Measurements from ENCODE around the gene RBP3.

GRCh38 chr10:47376522-47377220 lies 28.5 kb downstream of the RBP3 start:
- TF ChIP-seq POLR2AphosphoS5 (IDR thresholded peaks at IDR 0.05), result no peak
- TF ChIP-seq RAD21 (conservative IDR thresholded peaks at IDR 0.05), result no peak
- TF ChIP-seq, protein P1, sequence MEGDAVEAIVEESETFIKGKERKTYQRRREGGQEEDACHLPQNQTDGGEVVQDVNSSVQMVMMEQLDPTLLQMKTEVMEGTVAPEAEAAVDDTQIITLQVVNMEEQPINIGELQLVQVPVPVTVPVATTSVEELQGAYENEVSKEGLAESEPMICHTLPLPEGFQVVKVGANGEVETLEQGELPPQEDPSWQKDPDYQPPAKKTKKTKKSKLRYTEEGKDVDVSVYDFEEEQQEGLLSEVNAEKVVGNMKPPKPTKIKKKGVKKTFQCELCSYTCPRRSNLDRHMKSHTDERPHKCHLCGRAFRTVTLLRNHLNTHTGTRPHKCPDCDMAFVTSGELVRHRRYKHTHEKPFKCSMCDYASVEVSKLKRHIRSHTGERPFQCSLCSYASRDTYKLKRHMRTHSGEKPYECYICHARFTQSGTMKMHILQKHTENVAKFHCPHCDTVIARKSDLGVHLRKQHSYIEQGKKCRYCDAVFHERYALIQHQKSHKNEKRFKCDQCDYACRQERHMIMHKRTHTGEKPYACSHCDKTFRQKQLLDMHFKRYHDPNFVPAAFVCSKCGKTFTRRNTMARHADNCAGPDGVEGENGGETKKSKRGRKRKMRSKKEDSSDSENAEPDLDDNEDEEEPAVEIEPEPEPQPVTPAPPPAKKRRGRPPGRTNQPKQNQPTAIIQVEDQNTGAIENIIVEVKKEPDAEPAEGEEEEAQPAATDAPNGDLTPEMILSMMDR (IDR thresholded peaks at IDR 0.05; ENCODE audit: poor library complexity, severe bottlenecking), result no peak

Data from neural cell (in vitro differentiated cells).